Suppressor macrophage (primary cell): ENCODE results near the gene SCN2A.
"Not testable (repeated sequence)": the region's sequence is repeated elsewhere in the genome, so short reads cannot be mapped to it uniquely, and the experiment has no call there.

Source experiments
- DNase-seq, 4 experiments: peaks; one replicate each; pipeline ENCODE4 v3.0.0-alpha.2; 2020 to 2022

SCN2A gene

GRCh38 chr2:165328272-165328671 lies 89.1 kb downstream of the SCN2A start:
- peak in 3 of 4 experiments; percentile 13 to 40 (median 35) for DNase-seq

DNA sequence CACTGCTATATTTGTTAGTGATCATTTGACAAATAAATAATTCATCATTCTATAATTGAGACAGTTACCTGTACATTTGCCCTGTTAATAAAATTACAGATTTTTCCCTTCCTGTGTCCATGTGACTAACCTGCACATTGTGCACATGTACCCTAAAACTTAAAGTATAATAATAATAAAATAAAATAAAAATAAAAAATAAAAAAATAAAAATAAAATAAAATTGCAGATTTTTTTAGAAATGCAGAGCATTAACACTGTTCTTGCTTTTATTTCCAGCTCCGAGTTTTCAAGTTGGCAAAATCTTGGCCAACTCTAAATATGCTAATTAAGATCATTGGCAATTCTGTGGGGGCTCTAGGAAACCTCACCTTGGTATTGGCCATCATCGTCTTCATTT lies 105.1 kb downstream of the SCN2A start:
- not testable (repeated sequence) for DNase-seq

- no peak for DNase-seq
Measured at GRCh38 chr2:165348441-165348840, 109.2 kb downstream of the SCN2A start.

- no peak for DNase-seq
Measured at GRCh38 chr2:165349181-165349580, 110.0 kb downstream of the SCN2A start.

- DNase-seq, result no peak
Measured at GRCh38 chr2:165357758-165358157, 118.5 kb downstream of the SCN2A start.

- DNase-seq, result no peak
Measured at GRCh38 chr2:165361514-165361913, 122.3 kb downstream of the SCN2A start.

DNA sequence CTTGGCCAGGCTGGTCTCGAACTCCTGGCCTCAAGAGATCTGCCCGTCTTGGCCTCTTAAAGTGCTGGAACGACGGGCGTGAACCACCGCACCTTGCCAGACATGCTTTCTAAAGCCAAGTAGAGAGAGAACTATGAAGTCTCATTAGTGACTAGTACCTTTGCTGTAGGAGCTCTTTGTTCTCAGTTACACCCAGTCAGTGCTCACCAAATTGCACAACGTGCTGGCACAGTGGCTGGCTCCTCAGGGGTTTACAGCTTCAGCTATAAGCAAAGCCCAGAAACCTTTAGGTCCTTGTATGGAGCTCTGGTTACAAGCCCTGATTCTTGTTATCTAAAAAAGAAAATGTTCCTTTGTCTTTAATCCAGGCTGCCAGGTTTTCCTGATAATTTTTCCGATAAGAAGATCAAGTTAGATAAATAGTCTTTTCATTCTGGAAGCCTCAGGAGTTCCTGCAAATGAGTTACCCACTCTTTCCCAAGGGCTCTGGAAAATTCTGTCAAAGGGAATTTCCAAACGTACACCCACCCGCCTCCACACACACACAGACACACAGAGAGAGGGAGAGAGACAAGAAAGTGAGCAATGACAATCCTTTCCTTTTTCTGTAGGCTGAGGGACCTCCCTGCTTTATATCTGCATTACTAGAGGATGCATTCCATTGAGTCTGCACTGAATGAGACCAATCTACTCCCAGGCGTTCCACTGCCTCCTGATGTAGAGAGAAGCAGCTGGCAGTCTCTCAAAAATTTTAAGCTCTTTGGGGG lies 130.1 kb downstream of the SCN2A start:
- no peak for DNase-seq

- DNase-seq, result no peak
Measured at GRCh38 chr2:165369898-165370296, 130.7 kb downstream of the SCN2A start.

DNA sequence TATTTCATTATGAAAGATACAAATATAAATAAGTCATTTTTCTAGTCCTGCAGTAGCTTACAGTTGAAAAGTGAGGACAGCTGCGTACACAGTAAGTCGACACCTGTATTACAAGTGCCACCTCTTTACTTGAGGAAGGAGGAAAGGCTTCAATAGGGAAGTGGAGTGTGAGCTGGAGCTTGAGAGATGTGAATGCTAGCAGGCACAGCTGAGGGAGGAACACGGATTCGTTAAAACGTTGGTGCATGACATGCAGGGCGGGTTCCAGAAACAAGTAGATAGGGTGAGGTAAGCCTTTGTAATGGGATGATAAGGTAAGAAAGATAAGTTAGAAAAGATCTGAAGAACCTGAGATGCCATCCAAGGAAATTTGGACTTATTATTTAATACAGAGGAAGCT lies 132.1 kb downstream of the SCN2A start:
- DNase-seq, result no peak

GRCh38 chr2:165373278-165374010 lies 134.2 kb downstream of the SCN2A start:
- DNase-seq, result no peak

- DNase-seq, result peak in 1 of 4 experiments; percentile 21
Measured at GRCh38 chr2:165376571-165376975, 137.4 kb downstream of the SCN2A start.

- DNase-seq, result no peak
Measured at GRCh38 chr2:165382362-165382761, 143.1 kb downstream of the SCN2A start.

DNA sequence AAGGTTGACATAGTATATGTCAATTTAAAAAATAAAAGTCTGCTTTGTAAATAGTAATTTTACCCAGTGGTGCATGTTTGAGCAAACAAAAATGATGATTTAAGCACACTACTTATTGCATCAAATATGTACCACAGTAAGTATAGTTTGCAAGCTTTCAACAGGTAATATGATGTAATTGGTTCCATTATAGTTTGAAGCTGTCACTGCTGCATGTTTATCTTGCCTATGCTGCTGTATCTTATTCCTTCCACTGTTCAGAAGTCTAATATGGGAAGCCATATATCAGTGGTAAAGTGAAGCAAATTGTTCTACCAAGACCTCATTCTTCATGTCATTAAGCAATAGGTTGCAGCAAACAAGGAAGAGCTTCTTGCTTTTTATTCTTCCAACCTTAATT lies 151.7 kb downstream of the SCN2A start:
- DNase-seq, result no peak

DNA sequence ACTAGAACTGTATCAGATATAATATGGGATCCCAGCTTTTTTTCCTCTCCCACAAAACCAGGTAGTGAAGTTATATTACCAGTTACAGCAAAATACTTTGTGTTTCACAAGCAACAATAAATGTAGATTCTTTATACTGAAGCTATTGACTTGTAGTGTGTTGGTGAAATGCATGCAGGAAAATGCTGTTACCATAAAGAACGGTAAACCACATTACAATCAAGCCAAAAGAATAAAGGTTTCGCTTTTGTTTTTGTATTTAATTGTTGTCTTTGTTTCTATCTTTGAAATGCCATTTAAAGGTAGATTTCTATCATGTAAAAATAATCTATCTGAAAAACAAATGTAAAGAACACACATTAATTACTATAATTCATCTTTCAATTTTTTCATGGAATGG lies 152.6 kb downstream of the SCN2A start:
- DNase-seq, result no peak

DNA sequence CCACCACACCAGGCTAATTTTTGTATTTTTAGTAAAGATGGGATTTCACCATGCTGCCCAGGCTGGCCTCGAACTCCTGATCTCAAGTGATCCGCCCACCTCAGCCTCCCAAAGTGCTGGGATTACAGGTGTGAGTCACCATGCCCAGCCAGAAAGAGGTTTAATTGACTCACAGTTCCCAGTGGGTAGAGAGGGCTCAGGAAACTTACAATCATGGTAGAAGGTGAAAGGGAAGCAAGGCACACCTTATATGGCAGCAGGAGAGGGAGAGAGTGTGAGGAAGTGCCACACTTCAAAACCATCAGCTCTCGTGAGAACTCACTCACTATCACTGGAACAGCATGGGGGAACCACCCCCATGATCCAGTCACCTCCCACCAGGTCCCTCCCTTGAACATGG lies 159.4 kb downstream of the SCN2A start:
- DNase-seq, result not testable (repeated sequence)

DNA sequence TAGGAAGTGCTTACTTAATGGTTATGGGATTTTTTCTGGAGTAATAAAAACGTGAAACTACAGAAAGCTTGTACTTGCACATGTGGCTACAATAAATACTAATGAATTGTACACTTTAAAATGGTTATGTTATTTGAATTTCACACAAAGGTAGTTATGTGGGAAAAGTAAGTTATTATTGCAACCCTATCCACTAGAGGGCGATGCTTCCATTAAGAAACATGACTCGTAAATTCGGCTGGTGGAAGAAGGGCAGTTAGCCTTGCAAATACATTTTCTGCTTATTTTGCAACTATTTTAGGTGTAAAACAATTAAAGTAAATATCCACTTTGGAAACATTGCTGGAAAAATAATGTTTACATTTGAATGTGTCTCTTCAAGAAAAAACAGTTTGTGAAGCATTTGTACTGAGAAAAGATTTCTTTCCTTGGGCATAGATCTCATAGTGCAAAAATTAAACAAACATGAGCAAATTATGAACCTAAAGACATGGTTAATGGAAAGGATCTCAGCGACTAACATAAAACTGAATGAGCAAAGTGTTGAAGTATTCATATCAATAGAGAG lies 162.2 kb downstream of the SCN2A start:
- DNase-seq, result peak; percentile 48 to 84 (median 64)

GRCh38 chr2:165402162-165402561 lies 162.9 kb downstream of the SCN2A start:
- no peak for DNase-seq

- no peak for DNase-seq
Measured at GRCh38 chr2:165406173-165406572, 167.0 kb downstream of the SCN2A start.

DNA sequence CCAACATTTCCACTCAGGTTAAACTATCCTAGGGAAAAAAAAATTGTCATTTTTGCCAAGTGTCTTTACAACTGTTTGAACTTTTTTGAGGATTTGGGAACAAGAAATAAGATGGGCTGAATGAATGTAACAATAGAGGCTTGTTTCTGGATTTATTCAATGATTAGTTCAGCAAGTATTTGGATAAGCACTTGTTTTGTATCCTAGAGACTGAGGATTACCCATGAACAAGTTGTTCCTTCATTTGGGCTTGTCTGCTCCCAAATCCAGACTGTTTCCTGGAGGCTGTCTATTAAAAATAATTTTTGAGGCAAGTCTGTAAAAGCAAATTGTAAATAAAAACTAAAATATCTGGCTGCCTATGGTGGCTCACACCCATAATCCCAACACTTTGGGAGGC lies 168.3 kb downstream of the SCN2A start:
- DNase-seq, result no peak

DNA sequence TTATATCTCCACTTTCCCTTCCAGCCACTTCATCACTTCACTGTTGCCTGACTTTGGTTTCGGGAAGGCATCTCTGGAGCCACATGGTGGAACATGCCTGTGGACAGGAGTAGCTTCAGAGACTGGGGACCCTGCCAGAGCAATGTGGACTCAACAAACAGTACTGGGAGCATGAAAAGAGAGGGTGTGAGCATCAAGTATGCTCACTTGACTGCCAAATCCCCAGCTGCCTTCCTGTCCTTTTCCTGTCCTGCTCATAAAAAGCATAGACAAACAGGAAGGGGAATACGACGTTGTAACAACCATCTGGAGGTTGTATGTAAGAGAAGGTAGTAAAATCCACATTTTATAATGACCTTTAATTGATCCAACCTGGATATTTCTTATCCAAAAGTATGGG lies 169.0 kb downstream of the SCN2A start:
- no peak for DNase-seq

DNA sequence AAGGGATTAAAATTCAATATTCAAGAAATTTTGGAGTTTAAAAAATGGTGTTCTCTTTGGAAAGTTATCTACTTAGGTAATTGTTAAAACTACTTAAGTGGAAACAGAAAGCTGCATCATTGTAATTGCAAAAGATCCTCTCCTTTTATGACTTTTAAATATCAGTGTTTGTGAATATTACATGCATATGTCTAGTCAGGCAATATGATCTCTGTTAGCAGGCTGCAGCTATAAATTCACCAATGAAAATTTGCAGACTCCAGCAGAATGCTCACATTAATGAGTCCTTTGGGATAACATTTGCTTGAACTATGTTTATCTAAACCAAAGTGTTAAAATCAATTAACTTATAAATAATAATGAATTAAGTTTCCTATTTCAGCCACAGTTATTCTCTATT lies 171.1 kb downstream of the SCN2A start:
- DNase-seq, result no peak

DNA sequence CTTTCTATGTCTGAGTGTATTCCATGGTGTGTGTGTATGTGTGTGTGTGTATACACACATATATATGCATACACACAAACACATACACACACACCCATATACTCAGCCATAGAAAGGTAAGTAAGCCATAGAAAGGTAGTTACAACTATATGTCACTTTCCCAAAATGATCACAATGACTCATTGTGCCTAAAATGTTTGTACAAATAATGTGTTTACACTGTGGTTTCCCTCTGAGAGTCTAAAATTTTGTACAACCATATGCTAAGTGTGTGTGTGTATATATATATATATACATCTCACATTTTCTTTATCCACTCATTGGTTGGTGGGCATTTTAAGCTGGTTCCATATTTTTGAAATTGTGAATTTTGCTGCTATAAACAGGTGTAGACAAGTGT lies 175.0 kb downstream of the SCN2A start:
- no peak for DNase-seq

GRCh38 chr2:165417009-165417408 lies 177.8 kb downstream of the SCN2A start:
- DNase-seq, result no peak

DNA sequence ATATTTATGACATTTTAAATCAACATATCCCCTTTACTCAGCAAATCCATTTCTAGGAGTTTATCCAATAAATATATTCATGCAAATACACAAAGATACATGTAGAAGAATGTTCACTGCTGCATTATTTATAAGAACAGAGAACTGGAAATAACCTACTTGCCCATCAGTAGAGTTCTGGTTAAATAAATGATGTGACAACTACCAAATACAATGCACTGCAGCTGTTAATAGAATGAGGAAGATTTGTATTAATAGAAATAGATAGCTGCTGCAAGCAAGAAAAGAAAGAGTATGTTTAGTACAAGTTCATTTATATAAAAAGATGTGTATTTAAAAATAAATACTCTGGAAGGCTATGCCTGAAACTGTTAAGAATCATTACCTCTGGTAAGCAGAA lies 181.0 kb downstream of the SCN2A start:
- no peak for DNase-seq
